ENCODE data around the gene SDR39U1. TPM values are rescaled to one million over a fixed set of nuclear protein-coding genes. Genes with fewer than 3 reads are reported as not detected.
A peak's percentile ranks its signal among the peaks of the same experiment; 100 is the strongest.

SDR39U1 gene
- total RNA-seq, 1 donor from 2014 or later = 61.6 TPM

- no peaks in the 10 kb centered on the region for H3K27me3 ChIP-seq
- no peak overlapping the region for H3K4me3 ChIP-seq
- intact Hi-C loops (cut with DNase I) = no loop called here
- H3K9me3 ChIP-seq = no peaks in the 10 kb centered on the region
- ATAC-seq = peak; percentile 65
- H3K4me1 ChIP-seq = no peaks in the 10 kb centered on the region
- H3K27ac ChIP-seq = no peak overlapping the region
- H3K36me3 ChIP-seq = peaks cover 19% of the 10 kb centered on the region
- TF ChIP-seq, protein P1, sequence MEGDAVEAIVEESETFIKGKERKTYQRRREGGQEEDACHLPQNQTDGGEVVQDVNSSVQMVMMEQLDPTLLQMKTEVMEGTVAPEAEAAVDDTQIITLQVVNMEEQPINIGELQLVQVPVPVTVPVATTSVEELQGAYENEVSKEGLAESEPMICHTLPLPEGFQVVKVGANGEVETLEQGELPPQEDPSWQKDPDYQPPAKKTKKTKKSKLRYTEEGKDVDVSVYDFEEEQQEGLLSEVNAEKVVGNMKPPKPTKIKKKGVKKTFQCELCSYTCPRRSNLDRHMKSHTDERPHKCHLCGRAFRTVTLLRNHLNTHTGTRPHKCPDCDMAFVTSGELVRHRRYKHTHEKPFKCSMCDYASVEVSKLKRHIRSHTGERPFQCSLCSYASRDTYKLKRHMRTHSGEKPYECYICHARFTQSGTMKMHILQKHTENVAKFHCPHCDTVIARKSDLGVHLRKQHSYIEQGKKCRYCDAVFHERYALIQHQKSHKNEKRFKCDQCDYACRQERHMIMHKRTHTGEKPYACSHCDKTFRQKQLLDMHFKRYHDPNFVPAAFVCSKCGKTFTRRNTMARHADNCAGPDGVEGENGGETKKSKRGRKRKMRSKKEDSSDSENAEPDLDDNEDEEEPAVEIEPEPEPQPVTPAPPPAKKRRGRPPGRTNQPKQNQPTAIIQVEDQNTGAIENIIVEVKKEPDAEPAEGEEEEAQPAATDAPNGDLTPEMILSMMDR (IDR thresholded peaks at IDR 0.05) = peak; percentile 64
- no peak for DNase-seq
These were observed 30.9 kb downstream of the SDR39U1 start for GRCh38 chr14:24411443-24412389.

DNA sequence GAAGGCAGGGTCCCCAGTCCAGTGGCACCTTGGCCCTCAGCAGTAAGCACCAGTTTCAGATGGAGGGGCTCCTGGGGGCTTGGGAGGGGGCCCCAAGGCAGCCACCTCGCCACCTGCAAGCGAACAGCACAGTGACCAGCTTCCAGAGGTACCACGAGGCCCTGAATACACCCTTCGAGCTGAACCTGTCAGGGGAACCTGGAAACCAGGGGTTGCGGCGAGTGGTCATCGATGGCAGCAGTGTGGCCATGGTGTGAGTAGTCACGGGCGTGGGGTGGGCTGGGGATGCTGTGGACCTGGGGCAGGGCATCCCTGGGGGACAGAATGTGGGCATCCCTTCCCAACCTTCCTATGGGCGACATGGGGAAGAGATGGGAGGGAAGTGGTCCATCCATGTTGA lies 32.6 kb downstream of the SDR39U1 start:
- no peaks in the 10 kb centered on the region for H3K9me3 ChIP-seq
- no peak overlapping the region for H3K4me3 ChIP-seq
- intact Hi-C loops (cut with DNase I) = no loop called here
- TF ChIP-seq, protein P1 (IDR thresholded peaks at IDR 0.05) = no peak
- H3K36me3 ChIP-seq = peaks cover 15% of the 10 kb centered on the region
- no peak for ATAC-seq
- H3K27ac ChIP-seq = no peak overlapping the region
- H3K27me3 ChIP-seq = no peaks in the 10 kb centered on the region
- DNase-seq = no peak
- H3K4me1 ChIP-seq = no peaks in the 10 kb centered on the region

GRCh38 chr14:24409192-24409591 lies 33.4 kb downstream of the SDR39U1 start:
- no peaks in the 10 kb centered on the region for H3K4me1 ChIP-seq
- no peak overlapping the region for H3K27ac ChIP-seq
- H3K4me3 ChIP-seq = no peak overlapping the region
- DNase-seq (no peak), ATAC-seq (no peak)
- H3K27me3 ChIP-seq = no peaks in the 10 kb centered on the region
- H3K36me3 ChIP-seq = peaks cover 13% of the 10 kb centered on the region
- intact Hi-C loops (cut with DNase I) = no loop called here
- TF ChIP-seq, protein P1 (IDR thresholded peaks at IDR 0.05) = no peak
- H3K9me3 ChIP-seq = no peaks in the 10 kb centered on the region

- no peaks in the 10 kb centered on the region for H3K9me3 ChIP-seq
- peaks cover 13% of the 10 kb centered on the region for H3K36me3 ChIP-seq
- no peaks in the 10 kb centered on the region for H3K27me3 ChIP-seq
- no peak overlapping the region for H3K4me3 ChIP-seq
- TF ChIP-seq, protein P1 (IDR thresholded peaks at IDR 0.05) = no peak
- ATAC-seq = no peak
- DNase-seq = no peak
- intact Hi-C loops (cut with DNase I) = no loop called here
- peaks cover 1% of the 10 kb centered on the region for H3K4me1 ChIP-seq
- no peak overlapping the region for H3K27ac ChIP-seq
These were observed 33.8 kb downstream of the SDR39U1 start for GRCh38 chr14:24408764-24409163.

GRCh38 chr14:24407608-24408325 lies 34.8 kb downstream of the SDR39U1 start:
- TF ChIP-seq, protein P1 (IDR thresholded peaks at IDR 0.05) = no peak
- H3K4me1 ChIP-seq = peaks cover 7% of the 10 kb centered on the region
- intact Hi-C loops (cut with DNase I) = no loop called here
- no peak overlapping the region for H3K27ac ChIP-seq
- ATAC-seq (no peak), DNase-seq (no peak)
- H3K36me3 ChIP-seq = peaks cover 13% of the 10 kb centered on the region
- H3K27me3 ChIP-seq = no peaks in the 10 kb centered on the region
- no peaks in the 10 kb centered on the region for H3K9me3 ChIP-seq
- no peak overlapping the region for H3K4me3 ChIP-seq
